Osteocyte (in vitro differentiated cells): ENCODE measurements around the gene EGF. TPM values are rescaled to one million over a fixed set of nuclear protein-coding genes. Genes with fewer than 3 reads are reported as not detected.
"Not testable (repeated sequence)": the region's sequence is repeated elsewhere in the genome, so short reads cannot be mapped to it uniquely, and the experiment has no call there.

Experiments used
- DNase-seq: peaks from one replicate; pipeline ENCODE4 v3.0.0; 2021; ENCODE audit warnings: mixed read lengths; ENCODE audit not compliant: unreplicated experiment; ENCODE audit errors: extremely low spot score
- H3K27ac Mint-ChIP-seq: one replicate; pipeline ENCODE4 v1.8.0; 2021; ENCODE audit warnings: mild to moderate bottlenecking, mixed read lengths; ENCODE audit not compliant: unreplicated experiment
- H3K27me3 Mint-ChIP-seq: one replicate; pipeline ENCODE4 v1.8.0; 2021; ENCODE audit warnings: mixed read lengths; ENCODE audit not compliant: unreplicated experiment
- H3K36me3 Mint-ChIP-seq: one replicate; pipeline ENCODE4 v1.8.0; 2021; ENCODE audit warnings: mixed read lengths; ENCODE audit not compliant: unreplicated experiment
- H3K4me1 Mint-ChIP-seq: one replicate; pipeline ENCODE4 v1.8.0; 2021; ENCODE audit warnings: mixed read lengths; ENCODE audit not compliant: unreplicated experiment
- H3K4me3 Mint-ChIP-seq: one replicate; pipeline ENCODE4 v1.8.0; 2021; ENCODE audit warnings: mild to moderate bottlenecking, moderate library complexity, mixed read lengths; ENCODE audit not compliant: unreplicated experiment
- H3K9me3 Mint-ChIP-seq: one replicate; pipeline ENCODE4 v1.8.0; 2021; ENCODE audit warnings: mixed read lengths; ENCODE audit not compliant: unreplicated experiment
- CTCF ChIP-seq: fragments of 200-600 bp; sonication (generic); IDR thresholded peaks from 2 replicates; pipeline ENCODE4 v1.5.0; 2021; ENCODE audit warnings: antibody characterized with exemption, mild to moderate bottlenecking, moderate library complexity
- total RNA-seq: library from RNA; stranded (reverse); gene quantifications from 2 replicates; pipeline ENCODE4 v1.2.1, GENCODE V29; 2021

The EGF gene
- total RNA-seq, 1 donor from 2014 or later = not detected

GRCh38 chr4:110025056-110025455 is 112.4 kb downstream of the EGF start:
- Mint-ChIP-seq H3K36me3 (no peaks in the 10 kb centered on the region), H3K27ac (no peak overlapping the region), H3K9me3 (no peaks in the 10 kb centered on the region), H3K4me1 (peaks cover 14% of the 10 kb centered on the region), H3K27me3 (no peaks in the 10 kb centered on the region), H3K4me3 (no peak overlapping the region)
- no peak for TF ChIP-seq CTCF
- DNase-seq = no peak

GRCh38 chr4:110025718-110026117 is 113.0 kb downstream of the EGF start:
- no peaks in the 10 kb centered on the region for H3K9me3 Mint-ChIP-seq
- no peaks in the 10 kb centered on the region for H3K36me3 Mint-ChIP-seq
- H3K27ac Mint-ChIP-seq = no peak overlapping the region
- peaks cover 7% of the 10 kb centered on the region for H3K4me1 Mint-ChIP-seq
- DNase-seq = no peak
- TF ChIP-seq CTCF = no peak
- no peak overlapping the region for H3K4me3 Mint-ChIP-seq
- no peaks in the 10 kb centered on the region for H3K27me3 Mint-ChIP-seq

- Mint-ChIP-seq H3K4me1 (peaks cover 9% of the 10 kb centered on the region), H3K4me3 (no peak overlapping the region), H3K9me3 (no peaks in the 10 kb centered on the region), H3K27me3 (peaks cover 7% of the 10 kb centered on the region), H3K36me3 (no peaks in the 10 kb centered on the region), H3K27ac (no peak overlapping the region)
- DNase-seq = no peak
- TF ChIP-seq CTCF = no peak
These were observed 119.9 kb downstream of the EGF start for GRCh38 chr4:110032603-110033002.

- H3K27me3 Mint-ChIP-seq = peaks cover 7% of the 10 kb centered on the region
- DNase-seq = no peak
- no peak overlapping the region for H3K4me3 Mint-ChIP-seq
- H3K4me1 Mint-ChIP-seq = peaks cover 9% of the 10 kb centered on the region
- H3K36me3 Mint-ChIP-seq = no peaks in the 10 kb centered on the region
- no peaks in the 10 kb centered on the region for H3K9me3 Mint-ChIP-seq
- no peak overlapping the region for H3K27ac Mint-ChIP-seq
- no peak for TF ChIP-seq CTCF
These were observed 120.8 kb downstream of the EGF start for GRCh38 chr4:110033355-110034025.

GRCh38 chr4:110034026-110034393 is 121.3 kb downstream of the EGF start:
- peaks cover 9% of the 10 kb centered on the region for H3K4me1 Mint-ChIP-seq
- H3K36me3 Mint-ChIP-seq = no peaks in the 10 kb centered on the region
- TF ChIP-seq CTCF = no peak

GRCh38 chr4:110039164-110039563 is 126.5 kb downstream of the EGF start:
- not testable (repeated sequence) for DNase-seq, H3K27ac Mint-ChIP-seq, H3K4me3 Mint-ChIP-seq, H3K9me3 Mint-ChIP-seq, H3K27me3 Mint-ChIP-seq, H3K36me3 Mint-ChIP-seq
- H3K4me1 Mint-ChIP-seq = peaks cover 24% of the 10 kb centered on the region

More at GRCh38 chr4:110034026-110034393, 121.3 kb downstream of the EGF start:
- Mint-ChIP-seq H3K4me3 (no peak overlapping the region), H3K27me3 (peaks cover 7% of the 10 kb centered on the region), H3K27ac (no peak overlapping the region), H3K9me3 (no peaks in the 10 kb centered on the region)
- DNase-seq = no peak
